Naive thymus-derived CD8-positive, alpha-beta T cell (primary cell): ENCODE measurements around the gene MAZ. TPM values are rescaled to one million over a fixed set of nuclear protein-coding genes. Genes with fewer than 3 reads are reported as not detected.
A peak's percentile ranks its signal among the peaks of the same experiment; 100 is the strongest.
"Not testable (repeated sequence)": the region's sequence is repeated elsewhere in the genome, so short reads cannot be mapped to it uniquely, and the experiment has no call there.

Experiments used
- ATAC-seq, 2 donors: fragments of 150-1000 bp; cut with Tn5 transposase in 1 of 2; sonication (Bioruptor Pico), chemical (Tn5 transposase) in 1 of 2; 1 replicate in 1 of 2; 2 replicates in 1 of 2; pipeline ENCODE4 v1.10.0; 2021; ENCODE audit warnings: mild to moderate bottlenecking in 2 of 2, moderate library complexity in 2 of 2
- POLR2A ChIA-PET: fragments of 350-600 bp; sonication (Branson Sonifier 250); formaldehyde crosslinking; loops from one replicate; lab custom pipeline; 2021; ENCODE audit warnings: antibody characterized with exemption; lab: Charles Lee
- DNase-seq, 10 donors: peaks; one replicate each; pipeline versions ENCODE4 v3.0.0 to v3.0.0-alpha.2; 2020 to 2022
- H3K27ac Mint-ChIP-seq, 10 donors: one replicate each; pipeline ENCODE4 v1.8.0; 2020 to 2022; ENCODE audit warnings: mild to moderate bottlenecking in 10 of 10, mixed read lengths in 10 of 10, moderate library complexity in 4 of 10, inconsistent platforms in 1 of 10
- H3K27me3 Mint-ChIP-seq, 5 donors: one replicate each; pipeline ENCODE4 v1.8.0; 2021 to 2022; ENCODE audit warnings: mixed read lengths in 5 of 5
- H3K36me3 Mint-ChIP-seq, 3 donors: one replicate each; pipeline ENCODE4 v1.8.0; 2020 to 2022; ENCODE audit warnings: mixed read lengths in 3 of 3, mild to moderate bottlenecking in 2 of 3, inconsistent platforms in 1 of 3
- H3K4me1 Mint-ChIP-seq, 4 donors: one replicate each; pipeline ENCODE4 v1.8.0; 2021 to 2022; ENCODE audit warnings: mixed read lengths in 4 of 4
- H3K4me3 Mint-ChIP-seq, 10 donors: one replicate each; pipeline ENCODE4 v1.8.0; 2020 to 2022; ENCODE audit warnings: mild to moderate bottlenecking in 10 of 10, mixed read lengths in 10 of 10, moderate library complexity in 6 of 10, inconsistent platforms in 1 of 10
- H3K9me3 Mint-ChIP-seq, 9 donors: one replicate each; pipeline ENCODE4 v1.8.0; 2020 to 2022; ENCODE audit warnings: mixed read lengths in 9 of 9, mild to moderate bottlenecking in 3 of 9, inconsistent platforms in 1 of 9, moderate library complexity in 1 of 9
- polyA plus RNA-seq, 3 donors: library from polyadenylated mRNA; unstranded; fragments of 300-500 nt; fragmentation: Illumina TruSeq; gene quantifications; one replicate each; pipeline ENCODE4 v1.2.3, GENCODE V29; 2021
- total RNA-seq, 8 experiments: library from RNA in 2 of 8; stranded (reverse) in 2 of 8; gene quantifications; one replicate each; pipeline ENCODE4 v1.2.3 and lab custom pipeline; 2021 to 2026

The MAZ gene
- total RNA-seq, result 100 to 1,000 TPM; 278 to 282 TPM
- 10 to 100 TPM; 50.3 to 74.6 (median 58.8) TPM for polyA plus RNA-seq
- 104 to 218 (median 169) reads per million in 6 experiments for total RNA-seq (lab: John Stamatoyannopoulos, UW)

GRCh38 chr16:29806099-29806579 is at the start of gene MAZ:
MAZ (plus strand) TSS chr16:29806529; CDS start chr16:29806702, 173 bp downstream.
- peaks cover 25 to 56% (median 48%) of the 10 kb centered on the region in 4 donors for H3K4me1 Mint-ChIP-seq

DNA sequence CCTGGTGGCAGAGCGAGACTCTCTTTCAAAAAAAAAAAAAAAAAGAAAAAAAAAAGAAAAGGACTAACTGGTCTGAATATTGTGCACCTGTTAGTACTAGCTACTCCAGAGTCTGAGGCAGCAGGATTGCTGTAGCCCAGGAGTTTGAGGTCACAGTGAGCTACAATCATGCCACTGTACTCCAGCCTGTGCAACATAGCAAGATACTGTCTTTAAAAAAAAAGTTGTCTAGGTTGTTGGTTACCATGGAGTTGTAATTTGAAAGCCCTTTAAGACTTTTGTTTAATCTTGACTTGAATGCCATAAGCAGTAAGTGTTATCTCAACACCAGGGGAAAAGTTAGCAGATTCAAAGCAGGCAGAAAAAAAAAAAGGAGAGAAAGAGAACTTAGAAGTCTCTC is 49.7 kb upstream of the MAZ start:
- H3K4me3 Mint-ChIP-seq, result peak overlapping the region in 8 of 10 donors; percentile 36 to 74 (median 50)
- peaks cover 15 to 48% (median 41%) of the 10 kb centered on the region in 4 donors for H3K4me1 Mint-ChIP-seq
- POLR2A ChIA-PET, result interaction anchor here (0.6 to 2.0 kb wide), 12 partner anchors 9 to 1546 kb away, joined by 3 to 13 read pairs (median 5); partner anchors contain the start of genes C16orf54 and KIF22
- no peaks in the 10 kb centered on the region for H3K36me3 Mint-ChIP-seq
- DNase-seq, result peak in 6 of 10 donors; percentile 28 to 71 (median 41)
- H3K27ac Mint-ChIP-seq, result peak overlapping the region; percentile 64 to 95 (median 87)
- ATAC-seq, result peak; percentile 89 to 92
- H3K27me3 Mint-ChIP-seq, result no peaks in the 10 kb centered on the region
- no peaks in the 10 kb centered on the region for H3K9me3 Mint-ChIP-seq

More at GRCh38 chr16:29806099-29806579, at the start of gene MAZ:
- no peak for ATAC-seq
- POLR2A ChIA-PET, result interaction anchor here (0.8 to 11.2 kb wide), 12 partner anchors 13 to 380 kb away, joined by 3 to 240 read pairs (median 57); partner anchors contain the start of genes C16orf54, KIF22, MVP and PAGR1
- DNase-seq, result peak in 3 of 10 donors; percentile 60 to 83 (median 77)
- Mint-ChIP-seq H3K27me3 (peaks cover 0 to 1% (median 0%) of the 10 kb centered on the region in 5 donors), H3K9me3 (no peaks in the 10 kb centered on the region), H3K27ac (peak within 1 kb of the TSS; percentile 98 to 100 (median 100)), H3K4me3 (peak within 1 kb of the TSS; percentile 94 to 100 (median 99)), H3K36me3 (peaks cover 0 to 25% (median 8%) of the 10 kb centered on the region in 3 donors)

- Mint-ChIP-seq H3K27ac (peak overlapping the region; percentile 64 to 95 (median 87)), H3K4me3 (peak overlapping the region in 5 of 10 donors; percentile 44 to 72 (median 54)), H3K4me1 (peaks cover 15 to 48% (median 41%) of the 10 kb centered on the region in 4 donors)
- H3K9me3 Mint-ChIP-seq, H3K36me3 Mint-ChIP-seq, DNase-seq, ATAC-seq, H3K27me3 Mint-ChIP-seq: not testable (repeated sequence)
- POLR2A ChIA-PET, result interaction anchor here (0.6 to 2.0 kb wide), 13 partner anchors 8 to 1546 kb away, joined by 3 to 13 read pairs (median 4); partner anchors contain the start of genes C16orf54 and KIF22
Observed at GRCh38 chr16:29757086-29757485, 49.2 kb upstream of the MAZ start.

GRCh38 chr16:29757950-29758466 is 48.3 kb upstream of the MAZ start:
- ATAC-seq, result no peak
- Mint-ChIP-seq H3K27ac (peak overlapping the region in 9 of 10 donors; percentile 4 to 95 (median 56)), H3K36me3 (no peaks in the 10 kb centered on the region), H3K4me1 (peaks cover 17 to 49% (median 42%) of the 10 kb centered on the region in 4 donors), H3K27me3 (no peaks in the 10 kb centered on the region), H3K9me3 (no peaks in the 10 kb centered on the region), H3K4me3 (no peak overlapping the region)
- DNase-seq, result no peak
- POLR2A ChIA-PET, result interaction anchor here (0.6 to 1.4 kb wide), 3 partner anchors 9 to 331 kb away, joined by 3 to 4 read pairs (median 3); no protein-coding TSS in a partner anchor

GRCh38 chr16:29760567-29761279 is 45.6 kb upstream of the MAZ start:
- no peaks in the 10 kb centered on the region for H3K9me3 Mint-ChIP-seq
- no peak overlapping the region for H3K4me3 Mint-ChIP-seq
- peaks cover 20 to 43% (median 38%) of the 10 kb centered on the region in 4 donors for H3K4me1 Mint-ChIP-seq
- H3K36me3 Mint-ChIP-seq, result no peaks in the 10 kb centered on the region
- H3K27me3 Mint-ChIP-seq, result no peaks in the 10 kb centered on the region
- ATAC-seq (no peak), DNase-seq (no peak)
- POLR2A ChIA-PET, result interaction anchor here (0.6 to 1.1 kb wide), 2 partner anchors 13 to 36 kb away, joined by 3 to 4 read pairs; no protein-coding TSS in a partner anchor
- peak overlapping the region in 4 of 10 donors; percentile 41 to 78 (median 65) for H3K27ac Mint-ChIP-seq

DNA sequence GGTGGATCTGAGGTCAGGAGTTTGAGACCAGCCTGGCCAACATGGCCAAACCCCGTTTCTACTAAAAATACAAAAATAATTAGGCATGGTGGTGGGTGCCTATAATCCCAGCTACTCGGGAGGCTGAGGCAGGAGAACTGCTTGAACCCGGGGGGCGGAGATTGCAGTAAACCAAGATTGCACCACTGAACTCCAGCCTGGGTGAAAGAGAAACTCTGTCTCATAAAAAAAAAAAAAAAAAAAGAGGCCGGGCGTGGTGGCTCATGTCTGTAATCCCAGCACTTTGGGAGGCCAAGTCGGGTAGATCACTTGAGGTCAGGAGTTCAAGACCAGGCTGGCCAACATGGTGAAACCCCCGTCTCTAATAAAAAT is 45.1 kb upstream of the MAZ start:
- not testable (repeated sequence) for H3K36me3 Mint-ChIP-seq, H3K9me3 Mint-ChIP-seq, H3K4me3 Mint-ChIP-seq, DNase-seq, ATAC-seq, H3K27me3 Mint-ChIP-seq
- POLR2A ChIA-PET, result interaction anchor here (1.1 kb wide), 1 partner anchor 12 kb away, joined by 3 read pairs; no protein-coding TSS in a partner anchor
- Mint-ChIP-seq H3K27ac (peak overlapping the region in 1 of 10 donors; percentile 48), H3K4me1 (peaks cover 20 to 39% (median 34%) of the 10 kb centered on the region in 4 donors)

GRCh38 chr16:29761882-29762281 is 44.4 kb upstream of the MAZ start:
- no peak overlapping the region for H3K4me3 Mint-ChIP-seq
- ATAC-seq (no peak), DNase-seq (no peak)
- peaks cover 18 to 33% (median 27%) of the 10 kb centered on the region in 4 donors for H3K4me1 Mint-ChIP-seq
- no peaks in the 10 kb centered on the region for H3K9me3 Mint-ChIP-seq
- H3K27me3 Mint-ChIP-seq, result no peaks in the 10 kb centered on the region
- POLR2A ChIA-PET, result interaction anchor here (0.6 to 1.0 kb wide), 2 partner anchors 23 to 100 kb away, joined by 3 read pairs; no protein-coding TSS in a partner anchor
- H3K36me3 Mint-ChIP-seq, result no peaks in the 10 kb centered on the region
- peak overlapping the region in 1 of 10 donors; percentile 63 for H3K27ac Mint-ChIP-seq

GRCh38 chr16:29763326-29763725 is 43.0 kb upstream of the MAZ start:
- H3K4me3 Mint-ChIP-seq, result no peak overlapping the region
- H3K27ac Mint-ChIP-seq, result peak overlapping the region in 2 of 10 donors; percentile 41 to 43
- H3K4me1 Mint-ChIP-seq, result peaks cover 15 to 22% (median 17%) of the 10 kb centered on the region in 4 donors
- no peaks in the 10 kb centered on the region for H3K9me3 Mint-ChIP-seq
- ATAC-seq (no peak), DNase-seq (no peak)
- no peaks in the 10 kb centered on the region for H3K36me3 Mint-ChIP-seq
- H3K27me3 Mint-ChIP-seq, result no peaks in the 10 kb centered on the region
- POLR2A ChIA-PET, result interaction anchor here (0.5 to 0.6 kb wide), 2 partner anchors 9 to 38 kb away, joined by 3 to 6 read pairs; no protein-coding TSS in a partner anchor

GRCh38 chr16:29765167-29766032 is 40.9 kb upstream of the MAZ start:
- DNase-seq (no peak), ATAC-seq (no peak)
- no peak overlapping the region for H3K4me3 Mint-ChIP-seq
- POLR2A ChIA-PET, result interaction anchor here (0.6 kb wide), 2 partner anchors 28 to 50 kb away, joined by 3 read pairs; no protein-coding TSS in a partner anchor
- H3K36me3 Mint-ChIP-seq, result no peaks in the 10 kb centered on the region
- H3K27ac Mint-ChIP-seq, result peak overlapping the region in 1 of 10 donors; percentile 88
- H3K9me3 Mint-ChIP-seq, result no peaks in the 10 kb centered on the region
- H3K4me1 Mint-ChIP-seq, result peaks cover 10 to 21% (median 18%) of the 10 kb centered on the region in 4 donors
- H3K27me3 Mint-ChIP-seq, result no peaks in the 10 kb centered on the region

- H3K36me3 Mint-ChIP-seq, result no peaks in the 10 kb centered on the region
- no peak overlapping the region for H3K4me3 Mint-ChIP-seq
- ATAC-seq, result no peak
- H3K4me1 Mint-ChIP-seq, result peaks cover 10 to 18% (median 16%) of the 10 kb centered on the region in 4 donors
- H3K27me3 Mint-ChIP-seq, result no peaks in the 10 kb centered on the region
- DNase-seq, result no peak
- peak overlapping the region in 1 of 10 donors; percentile 60 for H3K27ac Mint-ChIP-seq
- POLR2A ChIA-PET, result interaction anchor here (0.7 kb wide), 1 partner anchor 9 kb away, joined by 4 read pairs; no protein-coding TSS in a partner anchor
- no peaks in the 10 kb centered on the region for H3K9me3 Mint-ChIP-seq
Observed at GRCh38 chr16:29766571-29766970, 39.8 kb upstream of the MAZ start.

GRCh38 chr16:29767062-29767461 is 39.3 kb upstream of the MAZ start:
- no peak overlapping the region for H3K4me3 Mint-ChIP-seq
- no peak for ATAC-seq
- H3K4me1 Mint-ChIP-seq, result peaks cover 10 to 18% (median 16%) of the 10 kb centered on the region in 4 donors
- peak overlapping the region in 2 of 10 donors; percentile 7 to 53 for H3K27ac Mint-ChIP-seq
- no peaks in the 10 kb centered on the region for H3K9me3 Mint-ChIP-seq
- DNase-seq, result no peak
- POLR2A ChIA-PET, result interaction anchor here (0.7 kb wide), 1 partner anchor 9 kb away, joined by 4 read pairs; no protein-coding TSS in a partner anchor
- H3K36me3 Mint-ChIP-seq, result no peaks in the 10 kb centered on the region
- H3K27me3 Mint-ChIP-seq, result no peaks in the 10 kb centered on the region
